Right cardiac atrium (tissue), 5 donors: ENCODE data around the gene MACO1. TPM values are rescaled to one million over a fixed set of nuclear protein-coding genes. Genes with fewer than 3 reads are reported as not detected.

ENCODE experiments used
- ATAC-seq, 2 donors: fragments of 200-7000 bp; cut with Tn5 transposase; one replicate each; pipeline versions ENCODE4 v1.8.0 to v1.9.1; 2020; ENCODE audit warnings: moderate library complexity in 2 of 2, mild to moderate bottlenecking in 1 of 2
- DNase-seq, 3 donors: peaks; one replicate each; pipeline ENCODE4 v3.0.0-alpha.2; 2020
- H3K27ac ChIP-seq: one replicate; pipeline ENCODE4 v1.5.1; 2013; ENCODE audit warnings: mild to moderate bottlenecking, low read length, control low read depth, moderate library complexity
- H3K27me3 ChIP-seq: one replicate; pipeline ENCODE4 v1.6.1; 2013; ENCODE audit not compliant: control insufficient read depth, insufficient read depth
- H3K4me1 ChIP-seq: one replicate; pipeline ENCODE4 v1.6.1; 2013; ENCODE audit warnings: low read length; ENCODE audit not compliant: control insufficient read depth, insufficient read depth
- H3K4me3 ChIP-seq: one replicate; pipeline ENCODE4 v1.5.1; 2013; ENCODE audit warnings: low read length, control low read depth
- H3K9me3 ChIP-seq: one replicate; pipeline ENCODE4 v1.6.1; 2013; ENCODE audit warnings: low read length; ENCODE audit not compliant: control insufficient read depth
- WGBS: extraction: QIAGEN DNeasy Blood & Tissue Kit; methylation state at CpG from one replicate; pipeline ENCODE4 v1.1.7; 2013; 5-methylcytosine and 5-hydroxymethylcytosine counted together
- intact Hi-C, 4 donors: fragments of 100-400 bp; cut with DNase I; formaldehyde crosslinking; loops; one replicate each; pipeline versions ENCODE4 v1.11.0 to v1.14.0; 2022 to 2023
- polyA plus RNA-seq: library from polyadenylated mRNA; stranded (reverse); fragments of 200-250 nt; gene quantifications from one replicate; pipeline ENCODE4 v1.2.3, GENCODE V29; 2013
- total RNA-seq, 4 donors: library from RNA; stranded (reverse); fragmentation: NEBNext Ultra II Directional; extraction: Animal tissue kit (Norgen Biotek cat#: 25700); gene quantifications; one replicate each; pipeline ENCODE4 v1.2.1, GENCODE V29; 2021
- donor health status: healthy with polysubstance abuse.
- donor health status: DM: no; HTN: yes; CAD: no.
- donor health status: DM: no; HTN: no; CAD: no.
- donor health status: DM: no; HTN: yes; CAD: no; lungs with severe emphysema.
- donor health status: DM: yes; HTN: yes; CAD: no.

The MACO1 gene
- total and polyA plus RNA-seq, 5 donors: 8.8 to 20.2 (median 17.1) TPM

- intact Hi-C loops: loop anchor here in 1 of 4 donors (10.0 kb wide), 1 partner anchor 89 kb away; the partner anchor contains the start of gene RHCE
- 84% methylated on average over 4 of the region's 4 CpGs for WGBS
- no peak for DNase-seq
Measured at GRCh38 chr1:25513666-25514065, 83.0 kb downstream of the MACO1 start.

DNA sequence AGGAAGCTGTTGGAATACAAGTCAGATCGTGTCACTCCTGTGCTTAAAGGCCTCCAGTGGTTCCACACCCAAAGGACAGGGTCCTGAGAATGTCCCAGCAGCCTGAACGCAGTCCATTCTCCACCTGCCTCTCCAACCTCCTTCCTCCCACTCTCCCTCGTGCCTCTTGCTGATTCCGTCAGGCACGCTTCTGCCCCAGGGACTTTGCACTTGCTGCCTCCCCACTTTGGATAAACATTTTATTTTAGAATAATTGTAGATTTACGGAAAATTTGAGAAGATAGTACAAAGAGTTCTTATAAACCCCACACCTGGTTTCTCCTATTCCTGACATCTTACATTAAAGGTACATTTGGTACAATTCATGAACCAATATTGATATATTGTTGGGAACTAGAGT is 84.3 kb downstream of the MACO1 start:
- Histone ChIP-seq H3K4me1 (no peaks in the 10 kb centered on the region), H3K27me3 (no peaks in the 10 kb centered on the region), H3K4me3 (no peak overlapping the region), H3K27ac (no peak overlapping the region), H3K9me3 (no peaks in the 10 kb centered on the region)
- ATAC-seq: no peak
- WGBS: 76% methylated on average over 6 of the region's 6 CpGs
- intact Hi-C loops: loop anchor here in 2 of 4 donors (5.0 to 10.0 kb wide), 2 partner anchors 90 to 108 kb away; partner anchors contain the start of gene RHCE (in 1 of the 2)
- DNase-seq: no peak

More at GRCh38 chr1:25513666-25514065, 83.0 kb downstream of the MACO1 start:
- H3K27me3 ChIP-seq: no peaks in the 10 kb centered on the region
- H3K4me1 ChIP-seq: no peaks in the 10 kb centered on the region
- no peak overlapping the region for H3K4me3 ChIP-seq
- no peaks in the 10 kb centered on the region for H3K9me3 ChIP-seq
- ATAC-seq: no peak
- no peak overlapping the region for H3K27ac ChIP-seq

DNA sequence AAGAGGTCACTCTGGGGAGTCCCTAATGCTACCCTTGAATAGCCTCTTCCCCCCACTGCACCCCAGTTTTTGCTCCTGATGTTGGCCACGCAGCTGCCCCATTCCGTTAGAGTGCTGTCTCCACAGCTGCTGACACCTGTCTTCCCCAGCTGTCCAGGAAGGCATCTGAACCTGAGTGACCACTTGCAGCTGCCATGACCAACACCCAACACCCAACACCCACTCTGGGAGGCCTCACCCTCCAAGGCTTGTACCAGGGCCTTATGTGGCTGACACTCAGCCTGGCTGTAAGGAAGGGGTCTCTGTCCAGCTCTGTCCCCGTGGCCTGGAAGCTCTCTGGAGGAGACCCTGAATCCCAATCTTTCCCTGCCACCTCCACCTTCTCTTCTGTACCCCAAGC is 86.0 kb downstream of the MACO1 start:
- ATAC-seq (no peak), DNase-seq (no peak)
- WGBS: 78% methylated on average over 3 of the region's 3 CpGs
- Histone ChIP-seq H3K4me1 (no peaks in the 10 kb centered on the region), H3K27me3 (no peaks in the 10 kb centered on the region), H3K27ac (no peak overlapping the region), H3K9me3 (no peaks in the 10 kb centered on the region), H3K4me3 (no peak overlapping the region)
- intact Hi-C loops: loop anchor here in 2 of 4 donors (5.0 to 10.0 kb wide), 2 partner anchors 92 to 109 kb away; partner anchors contain the start of gene RHCE (in 1 of the 2)

- Histone ChIP-seq H3K4me1 (no peaks in the 10 kb centered on the region), H3K27ac (no peak overlapping the region), H3K4me3 (no peak overlapping the region), H3K27me3 (no peaks in the 10 kb centered on the region), H3K9me3 (no peaks in the 10 kb centered on the region)
- no peak for DNase-seq
- peak in 1 of 2 donors; percentile 27 for ATAC-seq
- WGBS: 71% methylated on average over 33 of the region's 33 CpGs
- intact Hi-C loops: loop anchor here in 2 of 4 donors (5.0 to 10.0 kb wide), 2 partner anchors 93 to 110 kb away; partner anchors contain the start of gene RHCE (in 1 of the 2)
Measured at GRCh38 chr1:25517476-25518394, 87.0 kb downstream of the MACO1 start.

GRCh38 chr1:25519624-25520023 is 88.9 kb downstream of the MACO1 start:
- intact Hi-C loops: loop anchor here (5.0 to 10.0 kb wide), 3 partner anchors 95 to 115 kb away; partner anchors contain the start of gene RHCE (in 2 of the 4)
- no peak overlapping the region for H3K4me3 ChIP-seq
- DNase-seq: no peak
- H3K4me1 ChIP-seq: no peaks in the 10 kb centered on the region
- no peaks in the 10 kb centered on the region for H3K27me3 ChIP-seq
- H3K9me3 ChIP-seq: no peaks in the 10 kb centered on the region
- no peak overlapping the region for H3K27ac ChIP-seq
- ATAC-seq: no peak
- WGBS: 91% methylated on average over 5 of the region's 5 CpGs

DNA sequence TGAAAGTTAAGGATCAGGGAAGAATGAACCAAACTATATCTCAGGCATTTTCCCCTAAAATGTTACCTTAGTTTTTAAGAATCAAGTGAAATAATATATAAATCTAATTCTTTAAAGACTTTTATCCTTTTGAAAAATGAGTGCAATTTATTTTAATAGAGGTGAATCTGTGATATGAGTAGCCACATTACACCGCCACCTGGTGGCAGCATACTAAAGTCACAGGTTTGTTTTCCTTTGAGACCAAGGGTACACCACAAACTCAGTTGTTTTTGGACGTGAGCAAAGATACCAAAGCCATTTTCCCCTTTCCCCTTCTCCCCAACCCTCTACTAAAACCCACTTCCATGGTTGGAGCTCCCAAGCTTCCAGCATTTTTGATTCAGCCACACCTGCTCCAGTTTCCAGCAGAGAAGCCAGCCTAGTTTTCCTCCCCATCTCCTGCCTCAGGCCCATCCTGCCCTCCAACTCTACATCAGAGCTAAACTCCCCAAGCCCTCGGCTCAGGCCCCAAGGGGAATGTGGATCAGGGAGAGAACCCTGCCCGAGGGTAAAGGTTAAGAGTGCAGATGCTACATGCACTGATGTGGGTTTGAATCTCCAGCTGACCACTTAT is 89.9 kb downstream of the MACO1 start:
- DNase-seq: peak in 2 of 3 donors; percentile 63 to 82
- ATAC-seq: peak in 1 of 2 donors; percentile 34
- Histone ChIP-seq H3K4me1 (no peaks in the 10 kb centered on the region), H3K9me3 (no peaks in the 10 kb centered on the region), H3K27ac (no peak overlapping the region), H3K4me3 (no peak overlapping the region), H3K27me3 (no peaks in the 10 kb centered on the region)
- WGBS: 6% methylated on average over 4 of the region's 4 CpGs
- intact Hi-C loops: loop anchor here in 3 of 4 donors (10.0 kb wide), 2 partner anchors 96 to 116 kb away; partner anchors contain the start of gene RHCE (in 1 of the 3)

- Histone ChIP-seq H3K4me1 (no peaks in the 10 kb centered on the region), H3K9me3 (no peaks in the 10 kb centered on the region), H3K4me3 (no peak overlapping the region), H3K27me3 (no peaks in the 10 kb centered on the region), H3K27ac (no peak overlapping the region)
- ATAC-seq (no peak), DNase-seq (no peak)
- WGBS: 89% methylated on average over 5 of the region's 5 CpGs
- intact Hi-C loops: loop anchor here in 3 of 4 donors (10.0 kb wide), 2 partner anchors 97 to 117 kb away; partner anchors contain the start of gene RHCE (in 1 of the 3)
Measured at GRCh38 chr1:25522031-25522655, 91.4 kb downstream of the MACO1 start.

DNA sequence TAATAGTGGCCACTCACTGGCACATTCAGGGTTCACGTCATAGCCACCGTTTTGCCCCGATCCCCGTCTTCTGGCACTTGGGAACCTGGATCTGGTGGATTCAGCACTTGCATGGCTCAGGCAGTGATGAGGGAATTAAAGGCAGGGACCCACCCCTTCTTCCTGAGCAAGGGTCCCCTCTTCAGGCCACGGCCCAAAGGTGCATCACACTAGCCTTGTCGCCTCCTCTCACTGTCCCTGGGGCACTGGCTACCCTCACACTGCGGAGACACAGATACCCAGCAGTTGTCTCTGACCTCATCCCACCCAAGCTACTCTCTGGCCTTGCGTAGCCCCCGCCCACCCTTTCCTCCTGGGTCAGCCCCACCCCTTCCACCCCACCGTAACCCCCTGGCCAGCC is 92.8 kb downstream of the MACO1 start:
- H3K27ac ChIP-seq: no peak overlapping the region
- peak in 1 of 2 donors; percentile 22 for ATAC-seq
- H3K4me3 ChIP-seq: no peak overlapping the region
- H3K9me3 ChIP-seq: no peaks in the 10 kb centered on the region
- intact Hi-C loops: loop anchor here in 3 of 4 donors (10.0 kb wide), 2 partner anchors 99 to 119 kb away; partner anchors contain the start of gene RHCE (in 1 of the 3)
- DNase-seq: no peak
- no peaks in the 10 kb centered on the region for H3K27me3 ChIP-seq
- H3K4me1 ChIP-seq: no peaks in the 10 kb centered on the region
- WGBS: 73% methylated on average over 10 of the region's 10 CpGs

DNA sequence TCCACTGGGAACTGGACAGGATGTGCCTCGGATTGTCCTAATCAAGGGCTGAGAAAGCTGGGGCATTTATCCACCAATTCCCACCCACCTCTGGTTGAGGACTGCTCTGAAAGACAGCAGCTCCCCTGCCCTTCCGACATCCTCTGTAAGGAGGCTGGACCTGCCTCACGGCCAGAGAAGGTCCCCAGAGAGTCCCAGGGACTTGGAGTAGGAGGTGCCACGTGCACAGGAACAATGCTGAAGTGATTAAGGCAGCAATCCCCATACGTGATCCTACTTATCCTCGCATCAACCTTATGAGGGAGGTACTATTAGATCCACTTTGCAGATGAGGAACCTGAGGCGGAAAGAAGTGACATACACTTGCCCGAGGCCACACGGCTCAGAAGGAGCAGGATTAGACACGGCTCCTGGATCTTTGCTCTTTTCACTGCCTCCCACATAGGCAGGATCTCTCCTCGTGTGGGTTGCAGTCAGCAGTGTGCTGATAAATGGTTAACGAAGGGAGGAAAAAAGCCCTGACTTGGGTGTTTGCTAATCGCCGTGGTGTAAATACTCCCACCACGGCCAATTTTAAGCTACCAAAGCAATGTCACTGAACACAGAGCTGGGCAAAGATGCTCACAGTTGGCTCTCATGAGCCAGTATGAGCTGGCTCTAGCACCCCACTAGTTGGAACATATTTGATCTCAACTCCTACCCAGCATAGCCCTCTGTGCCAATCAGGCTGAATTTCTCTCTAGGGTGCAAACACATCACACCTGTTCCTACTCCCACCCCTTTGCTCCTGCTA is 94.1 kb downstream of the MACO1 start:
- no peaks in the 10 kb centered on the region for H3K9me3 ChIP-seq
- DNase-seq (no peak), ATAC-seq (no peak)
- H3K4me3 ChIP-seq: no peak overlapping the region
- no peaks in the 10 kb centered on the region for H3K27me3 ChIP-seq
- WGBS: 59% methylated on average over 15 of the region's 15 CpGs
- H3K27ac ChIP-seq: no peak overlapping the region
- intact Hi-C loops: loop anchor here in 3 of 4 donors (10.0 kb wide), 2 partner anchors 100 to 120 kb away; partner anchors contain the start of gene RHCE (in 1 of the 3)
- H3K4me1 ChIP-seq: no peaks in the 10 kb centered on the region

GRCh38 chr1:25525361-25525688 is 94.6 kb downstream of the MACO1 start:
- Histone ChIP-seq H3K27ac (no peak overlapping the region), H3K4me1 (no peaks in the 10 kb centered on the region), H3K4me3 (no peak overlapping the region), H3K9me3 (no peaks in the 10 kb centered on the region), H3K27me3 (no peaks in the 10 kb centered on the region)
- no peak for DNase-seq
- ATAC-seq: no peak
- intact Hi-C loops: loop anchor here in 3 of 4 donors (10.0 kb wide), 2 partner anchors 101 to 121 kb away; partner anchors contain the start of gene RHCE (in 1 of the 3)
- 91% methylated on average over 4 of the region's 4 CpGs for WGBS
